Left kidney (tissue), 2 donors: ENCODE results near the gene SCLY. TPM values are rescaled to one million over a fixed set of nuclear protein-coding genes. Genes with fewer than 3 reads are reported as not detected.

Experiments used
- DNase-seq: peaks from one replicate; pipeline ENCODE4 v3.0.0-alpha.2; 2013
- polyA plus RNA-seq: library from polyadenylated mRNA; unstranded; fragments of 120-200 nt; gene quantifications from one replicate; pipeline ENCODE4 v1.2.1, GENCODE V29; 2013; ENCODE audit not compliant: insufficient read length

Gene SCLY
- polyA plus RNA-seq, 1 donor: 34.0 TPM

DNA sequence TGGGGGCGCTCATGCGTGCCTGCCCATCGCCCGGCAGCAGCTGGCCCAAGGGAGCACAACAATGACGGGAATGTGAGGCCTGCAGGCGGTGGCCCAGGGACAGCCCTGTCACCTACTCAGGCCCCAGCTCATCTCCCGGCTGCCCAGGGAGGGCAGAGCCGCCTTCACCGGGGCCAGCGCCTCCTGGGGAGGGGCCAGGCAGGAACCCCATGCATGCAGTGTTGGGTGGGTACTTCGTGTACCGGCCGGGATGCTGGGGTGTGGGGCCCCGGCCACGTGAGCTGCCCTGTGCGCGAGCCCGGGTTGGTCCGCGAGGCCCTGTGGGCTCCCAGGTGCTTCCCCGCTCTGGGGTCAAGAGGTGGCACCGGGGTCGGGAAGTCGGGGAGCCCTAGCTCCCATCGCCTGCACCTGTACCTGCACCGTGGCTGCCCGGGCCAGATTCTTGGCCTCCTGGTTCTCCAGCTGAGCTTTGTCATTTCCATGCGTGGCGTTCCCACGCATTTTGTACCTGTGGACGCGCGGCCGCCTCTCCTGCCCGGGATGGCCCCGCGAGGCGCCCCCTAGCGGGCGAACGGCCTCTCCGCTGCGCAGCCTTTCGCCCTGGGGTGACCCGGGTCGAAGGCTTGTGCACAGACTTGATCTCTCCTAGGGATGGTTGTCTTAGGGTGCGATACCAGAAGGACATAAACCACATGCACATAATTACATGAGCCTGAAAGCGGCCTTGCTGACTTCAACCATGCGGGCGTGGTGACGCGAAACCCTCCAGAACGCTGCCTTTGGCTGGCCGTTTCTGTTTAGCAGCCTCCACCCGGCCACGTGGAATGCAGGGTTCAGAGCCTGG lies 78.6 kb downstream of the SCLY start:
- DNase-seq: no peak

DNA sequence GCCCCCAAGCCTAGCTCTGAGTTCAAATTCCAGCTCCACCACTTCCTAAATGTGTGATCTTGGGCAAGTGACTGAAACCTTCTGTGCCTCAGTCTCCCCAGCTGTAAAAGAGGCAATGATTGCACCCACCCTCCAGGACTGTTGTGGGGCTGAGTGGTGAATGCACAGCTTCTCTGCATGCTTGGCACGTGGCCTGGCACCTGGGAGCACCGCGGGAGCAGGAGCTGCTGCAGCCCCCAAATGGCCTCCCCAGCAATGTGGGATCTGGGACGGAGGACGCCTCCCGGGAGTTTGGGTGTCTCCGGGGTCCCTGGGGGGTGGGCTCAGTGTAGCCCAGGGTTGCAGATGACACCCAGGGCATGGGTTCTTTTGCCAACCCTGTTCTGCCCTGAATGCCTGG lies 79.2 kb downstream of the SCLY start:
- DNase-seq: no peak

DNA sequence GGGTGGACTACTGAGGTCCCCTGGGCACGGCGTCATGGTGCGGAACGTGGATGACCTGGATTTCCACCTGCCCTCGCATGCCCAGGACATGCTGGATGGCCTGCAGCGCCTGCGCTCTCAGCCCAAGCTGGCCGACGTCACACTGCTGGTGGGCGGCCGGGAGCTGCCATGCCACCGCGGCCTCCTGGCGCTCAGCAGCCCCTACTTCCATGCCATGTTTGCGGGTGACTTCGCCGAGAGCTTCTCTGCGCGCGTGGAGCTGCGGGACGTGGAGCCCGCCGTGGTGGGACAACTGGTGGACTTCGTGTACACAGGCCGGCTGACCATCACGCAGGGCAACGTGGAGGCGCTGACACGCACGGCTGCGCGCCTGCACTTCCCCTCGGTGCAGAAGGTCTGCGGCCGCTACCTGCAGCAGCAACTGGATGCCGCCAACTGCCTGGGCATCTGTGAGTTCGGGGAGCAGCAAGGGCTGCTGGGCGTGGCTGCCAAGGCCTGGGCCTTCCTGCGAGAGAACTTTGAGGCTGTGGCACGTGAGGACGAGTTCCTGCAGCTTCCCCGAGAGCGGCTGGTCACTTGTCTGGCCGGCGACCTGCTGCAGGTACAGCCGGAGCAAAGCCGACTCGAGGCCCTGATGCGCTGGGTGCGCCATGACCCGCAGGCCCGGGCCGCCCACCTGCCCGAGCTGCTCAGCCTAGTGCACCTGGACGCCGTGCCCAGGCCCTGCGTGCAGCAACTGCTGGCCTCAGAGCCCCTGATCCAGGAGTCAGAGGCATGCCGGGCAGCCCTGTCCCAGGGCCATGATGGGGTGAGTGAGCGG lies 80.1 kb downstream of the SCLY start:
- no peak for DNase-seq

DNA sequence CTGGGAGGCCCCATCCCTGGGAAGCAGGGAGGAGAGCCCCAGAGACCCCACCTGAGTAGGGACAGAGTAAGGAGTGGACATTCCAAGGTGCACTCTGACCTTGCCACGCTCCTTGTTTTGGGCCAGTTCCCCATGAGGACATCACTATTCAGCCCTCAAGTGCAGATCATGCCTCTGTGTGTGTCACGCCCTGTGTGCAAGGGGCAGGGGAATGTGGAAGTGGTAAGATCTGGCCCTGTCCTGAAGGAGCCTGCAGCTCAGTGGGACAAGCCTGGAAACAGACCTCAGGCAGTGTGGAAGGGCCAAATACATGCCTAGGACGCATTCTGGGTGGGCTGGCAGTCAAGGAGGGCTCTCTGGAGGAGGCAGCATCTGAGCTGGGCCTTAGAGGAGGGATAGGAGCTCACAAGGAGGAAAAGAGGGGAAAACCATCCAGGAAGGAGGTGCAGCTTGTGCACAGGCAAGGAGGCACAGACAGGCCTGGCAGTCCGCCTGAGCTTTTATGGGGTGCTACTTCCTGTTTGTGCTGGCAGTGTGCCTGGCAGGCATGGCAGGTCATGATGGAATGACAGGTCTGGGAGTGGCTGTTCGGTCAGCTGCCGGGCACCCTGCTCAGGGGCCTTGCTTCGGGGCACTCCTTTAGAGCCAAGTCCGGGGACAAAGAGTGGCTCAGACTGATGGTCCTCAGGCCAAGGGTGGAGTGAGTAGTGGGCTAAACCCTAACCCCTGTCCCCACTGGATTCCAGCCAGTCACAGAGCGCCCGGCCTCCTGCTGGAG lies 80.9 kb downstream of the SCLY start:
- DNase-seq: no peak

DNA sequence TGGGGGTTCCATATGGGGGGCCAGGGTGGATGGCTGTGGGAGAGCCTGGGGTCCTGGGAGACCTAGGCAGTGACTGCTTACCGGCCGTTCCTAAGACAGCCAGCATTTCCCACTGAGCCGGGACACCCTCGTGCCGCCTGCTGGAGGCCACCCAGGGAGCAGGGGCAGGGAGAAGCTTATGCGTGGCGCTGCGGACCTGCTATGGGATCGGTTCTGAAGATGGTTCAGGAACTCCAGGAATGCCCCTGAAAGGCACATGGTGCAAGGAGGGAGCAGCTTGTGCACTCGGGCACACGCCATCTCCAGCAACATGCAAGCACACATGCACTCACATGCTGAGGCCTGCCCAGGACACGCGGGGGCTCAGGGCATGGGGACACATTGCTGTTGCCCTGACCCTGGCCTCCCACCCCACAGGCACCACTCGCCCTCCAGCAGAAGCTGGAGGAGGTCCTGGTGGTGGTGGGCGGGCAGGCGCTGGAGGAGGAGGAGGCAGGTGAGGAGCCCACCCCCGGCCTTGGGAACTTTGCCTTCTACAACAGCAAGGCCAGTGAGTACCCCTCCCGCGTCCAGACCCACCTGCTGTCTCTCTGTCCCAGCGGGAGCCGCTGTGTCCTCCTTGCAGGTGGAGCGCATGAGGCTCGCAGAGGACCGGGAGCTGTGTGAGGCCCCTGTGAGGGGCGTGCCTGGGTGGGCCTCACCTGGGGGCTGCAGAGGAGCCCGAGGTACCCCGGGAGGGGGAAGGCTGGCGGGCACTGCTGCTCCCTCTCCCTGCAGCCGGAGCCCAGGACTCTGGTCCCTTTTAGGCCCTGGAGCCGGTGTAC lies 81.8 kb downstream of the SCLY start:
- no peak for DNase-seq

DNA sequence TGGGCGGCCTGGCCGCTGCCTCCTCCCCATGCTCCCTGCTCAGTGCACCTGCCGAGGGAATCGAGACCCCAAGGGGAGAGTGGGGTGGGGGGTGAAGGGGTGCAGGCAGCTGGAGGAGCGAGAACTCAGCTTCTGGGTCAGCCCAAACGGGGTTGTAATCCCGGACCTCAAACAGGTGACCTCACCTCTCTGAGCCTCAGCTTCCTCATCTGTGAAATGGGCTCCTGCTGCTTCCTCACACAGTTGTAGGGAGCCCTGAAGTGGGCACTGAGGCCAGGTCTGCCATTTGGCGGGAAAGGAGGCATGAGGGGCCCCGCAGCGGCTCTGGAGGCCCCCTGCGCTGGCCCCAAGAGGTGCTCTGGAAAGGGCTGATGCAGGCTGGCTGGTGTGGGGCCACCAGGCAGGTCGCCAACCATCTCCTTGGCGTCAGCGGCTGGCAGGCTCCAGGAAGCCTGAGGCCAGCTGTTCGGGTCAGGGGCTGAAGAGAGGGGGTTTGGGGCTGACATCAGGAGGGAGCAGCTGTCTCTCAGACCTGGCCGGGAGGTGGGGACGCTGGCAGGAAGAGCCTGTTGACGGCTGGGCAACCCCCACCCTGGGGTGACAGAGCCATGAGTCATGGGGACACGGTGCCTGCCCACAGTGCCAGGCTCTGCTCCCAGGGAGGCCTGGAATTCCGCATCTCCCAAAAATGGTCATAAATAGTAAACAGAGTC lies 82.6 kb downstream of the SCLY start:
- no peak for DNase-seq

DNA sequence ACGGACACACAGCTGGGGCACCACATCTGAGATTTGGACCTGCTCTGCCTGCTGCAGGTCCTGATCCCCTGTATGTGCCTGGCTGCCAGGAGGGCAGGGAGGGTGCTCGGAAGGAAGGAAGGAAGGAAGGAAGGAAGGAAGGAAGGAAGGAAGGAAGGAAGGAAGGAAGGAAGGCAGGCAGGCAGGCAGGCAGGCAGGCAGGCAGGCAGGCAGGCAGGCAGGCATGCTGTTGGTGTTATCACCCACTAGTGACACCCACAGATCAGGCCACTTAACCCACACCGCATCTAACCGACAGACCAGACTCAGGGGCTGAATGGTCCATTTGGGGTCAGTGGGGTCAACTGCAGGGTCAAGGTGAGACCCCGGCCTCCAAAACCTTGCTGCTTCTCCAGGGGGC lies 83.5 kb downstream of the SCLY start:
- no peak for DNase-seq

DNA sequence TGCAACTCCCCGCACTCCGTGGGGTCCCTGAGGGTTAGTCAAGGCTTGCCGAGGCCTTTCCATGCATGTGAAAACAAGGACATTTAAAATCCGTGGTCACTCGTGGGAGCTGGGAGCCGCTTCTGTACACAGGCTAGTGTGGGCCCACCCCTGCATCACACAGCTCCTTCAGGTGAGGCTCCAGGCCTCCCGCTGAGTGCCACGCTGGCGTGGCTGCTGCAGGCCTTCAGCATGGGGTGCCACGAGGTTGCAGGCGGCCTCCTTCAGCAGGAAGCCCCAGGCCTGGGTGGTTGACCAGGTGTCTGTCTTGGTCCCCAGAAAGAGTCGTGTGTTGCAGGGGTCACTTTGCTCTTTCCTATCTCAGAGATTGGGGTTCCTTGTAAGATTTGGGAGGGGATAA lies 84.2 kb downstream of the SCLY start:
- no peak for DNase-seq

DNA sequence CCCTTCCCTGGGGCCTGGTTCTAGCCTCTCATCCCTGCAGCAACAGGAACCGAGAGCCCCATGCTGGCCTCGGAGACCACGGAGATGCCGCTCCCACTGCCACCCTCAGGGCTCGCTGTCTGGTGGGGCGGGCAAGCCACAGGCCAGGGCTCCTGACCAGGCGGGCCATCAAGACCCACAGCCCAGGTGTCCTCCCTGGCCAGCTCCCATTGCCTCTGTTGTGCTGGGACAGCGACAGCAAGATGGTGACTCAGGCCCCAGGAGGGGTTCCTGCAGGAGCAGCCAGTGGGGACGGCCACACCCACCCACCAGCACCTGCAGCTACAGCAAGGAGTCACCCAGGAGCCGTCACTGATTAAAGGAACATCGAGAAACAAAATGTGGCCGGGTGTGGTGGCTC lies 85.0 kb downstream of the SCLY start:
- DNase-seq: no peak

DNA sequence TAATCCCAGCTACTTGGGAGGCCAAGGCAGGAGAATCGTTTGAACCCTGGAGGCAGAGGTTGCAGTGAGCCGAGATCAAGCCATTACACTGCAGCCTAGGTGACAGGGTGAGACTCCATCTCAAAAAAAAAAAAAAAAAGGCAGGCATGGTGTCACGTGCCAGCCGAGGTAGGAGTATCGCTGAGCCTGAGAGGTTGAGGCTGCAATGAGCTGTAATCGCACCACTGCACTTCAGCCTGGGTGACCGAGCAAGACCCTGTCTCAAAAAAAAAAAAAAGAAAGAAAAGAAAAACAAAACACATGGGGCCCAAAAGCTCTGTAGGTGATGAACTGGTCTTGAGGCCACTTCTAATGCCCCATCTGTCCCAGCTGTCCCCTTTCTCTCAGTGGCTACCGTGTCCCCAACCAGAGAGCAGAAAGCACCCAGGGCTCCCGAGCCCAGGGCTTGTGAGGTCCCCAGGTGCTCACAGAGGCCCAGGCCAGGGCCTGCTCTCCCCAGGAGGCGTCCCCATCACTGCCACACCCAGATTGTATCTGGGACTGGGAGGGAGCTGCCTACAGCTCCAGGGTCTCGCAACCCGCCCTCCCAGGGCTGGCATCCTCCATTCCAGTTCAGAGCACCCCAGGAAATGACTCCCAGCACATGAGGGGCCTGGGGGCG lies 86.2 kb downstream of the SCLY start:
- no peak for DNase-seq

DNA sequence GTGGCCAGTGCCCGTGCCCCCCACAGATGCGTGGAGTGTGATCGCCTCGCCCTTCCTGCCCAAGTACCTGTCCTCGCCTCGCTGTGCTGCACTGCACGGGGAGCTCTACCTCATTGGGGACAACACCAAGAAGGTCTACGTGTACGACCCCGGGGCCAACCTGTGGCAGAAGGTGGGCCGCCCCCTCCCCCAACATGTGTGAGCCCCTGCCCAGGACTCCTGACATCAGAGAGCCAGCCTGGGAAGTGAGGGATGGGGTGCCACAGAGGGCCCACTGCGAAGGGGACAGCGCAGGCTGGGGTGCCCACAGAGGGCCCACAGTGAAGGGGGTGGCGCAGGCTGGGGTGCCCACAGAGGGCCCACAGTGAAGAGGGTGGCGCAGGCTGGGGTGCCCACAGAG lies 88.2 kb downstream of the SCLY start:
- no peak for DNase-seq

Other genes starting within 250 kb of the SCLY start
- 2.5 TPM for gene RAMP1, start 201.4 kb upstream of the SCLY start, polyA plus RNA-seq
- 42.3 TPM for gene UBE2F, start 94.0 kb upstream of the SCLY start, polyA plus RNA-seq
- 0.30 TPM for gene ESPNL, start 39.3 kb downstream of the SCLY start, polyA plus RNA-seq
- 0.40 TPM for gene KLHL30, start 77.7 kb downstream of the SCLY start, polyA plus RNA-seq
- 7.2 TPM for gene ERFE, start 98.0 kb downstream of the SCLY start, polyA plus RNA-seq
- gene ILKAP, start 142.7 kb downstream of the SCLY start, polyA plus RNA-seq: 60.8 TPM
- 3.7 TPM for gene HES6, start 179.0 kb downstream of the SCLY start, polyA plus RNA-seq
- gene PER2, start 227.6 kb downstream of the SCLY start, polyA plus RNA-seq: 8.2 TPM